K562 (cell line): Measurements from ENCODE around the gene KLHL22. TPM values are rescaled to one million over a fixed set of nuclear protein-coding genes. Genes with fewer than 3 reads are reported as not detected.

Experiments
- ARID2 ChIP-seq: fragments of 450-650 bp; IDR thresholded peaks from 2 replicates; pipeline ENCODE4 v1.6.1; 2017; ENCODE audit warnings: antibody characterized with exemption, mild to moderate bottlenecking
- BRD4 ChIP-seq: fragments of 200-600 bp; sonication (generic); IDR thresholded peaks from 2 replicates; pipeline ENCODE4 v1.6.1; 2017; ENCODE audit warnings: inconsistent platforms
- CCAR2 ChIP-seq: fragments of 200-400 bp; formaldehyde crosslinking; IDR thresholded peaks from 2 replicates; pipeline ENCODE4 v1.6.1; 2017; ENCODE audit warnings: mild to moderate bottlenecking, low read depth, low read length
- E2F1 ChIP-seq: sonication (generic); formaldehyde crosslinking; IDR thresholded peaks from 2 replicates; pipeline ENCODE4 v1.8.1; 2023; ENCODE audit warnings: mild to moderate bottlenecking, missing genetic modification reagents, moderate library complexity
- GABPB1 ChIP-seq: sonication (generic); formaldehyde crosslinking; IDR thresholded peaks from 2 replicates; pipeline ENCODE4 v1.8.0; 2022; ENCODE audit warnings: mild to moderate bottlenecking, missing genetic modification reagents
- HNRNPK ChIP-seq: fragments of 200-400 bp; formaldehyde crosslinking; IDR thresholded peaks from one replicate; pipeline ENCODE4 v1.6.1; 2018; ENCODE audit warnings: mild to moderate bottlenecking, low read depth, low read length; ENCODE audit not compliant: poor library complexity, severe bottlenecking
- KLF10 ChIP-seq: fragments of 250-450 bp; sonication (Bioruptor Pico); IDR thresholded peaks from 2 replicates; pipeline ENCODE4 v1.6.1; 2021; ENCODE audit warnings: matching md5 sums
- LARP7 ChIP-seq: fragments of 450-650 bp; IDR thresholded peaks from 2 replicates; pipeline ENCODE4 v1.6.1; 2016
- MLLT1 ChIP-seq, 2 experiments: fragments of 450-650 bp; IDR thresholded peaks; 2 replicates each; pipeline ENCODE4 v1.6.1; 2016
- MLX ChIP-seq, 2 experiments: fragments of 450-650 bp in 1 of 2; sonication (generic) in 1 of 2; formaldehyde crosslinking; conservative IDR thresholded peaks; 2 replicates each; pipeline versions ENCODE4 v1.4.0 to v1.8.1; 2020 to 2022; ENCODE audit warnings: mild to moderate bottlenecking in 1 of 2, missing genetic modification reagents in 1 of 2
- PCBP1 ChIP-seq: fragments of 200-400 bp; formaldehyde crosslinking; IDR thresholded peaks from 2 replicates; pipeline ENCODE4 v1.6.1; 2018; ENCODE audit warnings: mild to moderate bottlenecking, low read depth, low read length; ENCODE audit not compliant: poor library complexity, severe bottlenecking
- PHB ChIP-seq: fragments of 250-450 bp; sonication (Bioruptor Pico); IDR thresholded peaks from 2 replicates; pipeline ENCODE4 v1.5.0; 2021
- PRMT5 ChIP-seq: sonication (generic); formaldehyde crosslinking; IDR thresholded peaks from 2 replicates; pipeline ENCODE4 v1.5.0; 2020; ENCODE audit warnings: missing genetic modification reagents
- PTBP1 ChIP-seq: fragments of 200-400 bp; formaldehyde crosslinking; IDR thresholded peaks from 2 replicates; pipeline ENCODE4 v1.6.1; 2017; ENCODE audit warnings: low read depth, low read length
- RERE ChIP-seq: sonication (generic); formaldehyde crosslinking; IDR thresholded peaks from 2 replicates; pipeline ENCODE4 v1.8.0; 2023; ENCODE audit warnings: missing genetic modification reagents, mild to moderate bottlenecking, borderline replicate concordance
- RHOXF2B ChIP-seq: fragments of 250-450 bp; sonication (Bioruptor Pico); conservative IDR thresholded peaks from 2 replicates; pipeline ENCODE4 v1.5.1; 2021
- TCF7 ChIP-seq: sonication (generic); IDR thresholded peaks from 2 replicates; pipeline ENCODE4 v1.6.1; 2016; ENCODE audit warnings: antibody characterized with exemption, borderline replicate concordance
- U2AF1 ChIP-seq: fragments of 200-400 bp; formaldehyde crosslinking; optimal IDR thresholded peaks from 2 replicates; pipeline ENCODE3; 2017; ENCODE audit warnings: mild to moderate bottlenecking, low read depth, low read length, moderate library complexity
- polyA plus RNA-seq, 8 experiments: library from polyadenylated mRNA; depleted of rRNA in 4 of 8; stranded (reverse) in 5 of 8; unstranded in 3 of 8; fragments of >200 nt; fragmentation: Nextera tagmentation in 2 of 8; fragmentation: Illumina TruSeq in 1 of 8; extraction: Ambion mirVana in 2 of 8; extraction: Trizol in 1 of 8; gene quantifications; 2 replicates each; pipeline versions ENCODE4 v1.2.1 to v1.2.3, GENCODE V29; 2011 to 2014; ENCODE audit warnings: inconsistent platforms in 1 of 8, missing spikeins in 1 of 8
- total RNA-seq, 7 experiments: library from RNA; depleted of rRNA in 6 of 7; stranded (reverse); fragments of >200 nt in 6 of 7; fragmentation: Illumina TruSeq in 2 of 7; extraction: Trizol in 2 of 7; gene quantifications; 2 replicates each; pipeline versions ENCODE4 v1.2.1 to v1.2.3, GENCODE V29; 2011 to 2021; ENCODE audit warnings: low replicate concordance in 1 of 7

The KLHL22 gene
- total and polyA plus RNA-seq, 9 of the 15 experiments (the other 6 are each of a cell fraction or from before 2014, with no cell fraction given): 1.3 to 25.6 (median 15.2) TPM

- TF ChIP-seq HNRNPK: peak; percentile 99
- 0 out of 2 replicates have a peak, but pooled peaks have one; percentile 68 for TF ChIP-seq RHOXF2B (CRISPR knock-in tag)
- peak; percentile 97 for TF ChIP-seq PCBP1
- TF ChIP-seq TCF7: 0 out of 2 replicates have a peak, but pooled peaks have one; percentile 50
- TF ChIP-seq PHB (CRISPR knock-in tag): peak; percentile 62; the same call in 1 of the 2 replicates
- TF ChIP-seq MLLT1 (IDR thresholded peaks at IDR 0.05): peak; percentile 15 to 37; a peak in 1 of 4 replicates
- TF ChIP-seq LARP7: 0 out of 2 replicates have a peak, but pooled peaks have one; percentile 65
- 0 out of 2 replicates have a peak, but pooled peaks have one; percentile 46 for TF ChIP-seq PTBP1
- TF ChIP-seq KLF10 (CRISPR knock-in tag): 0 out of 2 replicates have a peak, but pooled peaks have one; percentile 21
- peak; percentile 51; the same call in 1 of the 2 replicates for TF ChIP-seq PRMT5 (CRISPR knock-in tag)
- TF ChIP-seq BRD4: 0 out of 2 replicates have a peak, but pooled peaks have one; percentile 12
- 0 out of 2 replicates have a peak, but pooled peaks have one; percentile 9 for TF ChIP-seq CCAR2
- no peak for TF ChIP-seq E2F1
- 0 out of 4 replicates have a peak, but pooled peaks of 1 of the 2 experiments have one; percentile 22 for TF ChIP-seq MLX (CRISPR knock-in tag; conservative IDR thresholded peaks at IDR 0.05)
- TF ChIP-seq RERE (CRISPR knock-in tag): 0 out of 2 replicates have a peak, but pooled peaks have one; percentile 72
- TF ChIP-seq ARID2: peak; percentile 52; the same call in 1 of the 2 replicates
- TF ChIP-seq GABPB1 (CRISPR knock-in tag): no peak; the same call in 1 of the 2 replicates
- peak; percentile 64 for TF ChIP-seq U2AF1
Observed at GRCh38 chr22:20413217-20414058, 82.2 kb downstream of the KLHL22 start (continued).
